GM21390 (cell line): ENCODE measurements around the gene DOCK11.

Source experiments
- ATAC-seq: cut with Tn5 transposase; IDR thresholded peaks from one replicate; pipeline ENCODE4 v1.9.1; 2021; ENCODE audit not compliant: unreplicated experiment

Gene DOCK11

DNA sequence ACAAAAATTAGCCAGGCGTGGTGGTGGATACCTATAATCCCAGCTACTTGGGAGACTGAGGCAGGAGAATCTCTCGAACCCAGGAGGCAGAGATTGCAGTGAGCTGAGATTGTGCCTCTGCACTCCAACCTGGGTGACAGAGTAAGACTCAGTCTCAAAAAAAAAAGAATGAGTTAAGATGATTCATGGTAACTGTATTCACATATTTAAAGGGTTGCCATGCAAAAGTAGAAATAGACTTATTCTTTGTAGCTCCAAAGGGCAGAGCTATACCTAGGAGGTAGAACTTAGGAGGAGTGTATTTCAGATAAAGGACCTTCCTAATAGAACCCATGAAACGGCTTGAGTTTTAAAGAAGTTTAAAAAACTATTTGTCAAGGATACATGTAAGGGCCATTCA is 127.4 kb downstream of the DOCK11 start:
- no peak for ATAC-seq

DNA sequence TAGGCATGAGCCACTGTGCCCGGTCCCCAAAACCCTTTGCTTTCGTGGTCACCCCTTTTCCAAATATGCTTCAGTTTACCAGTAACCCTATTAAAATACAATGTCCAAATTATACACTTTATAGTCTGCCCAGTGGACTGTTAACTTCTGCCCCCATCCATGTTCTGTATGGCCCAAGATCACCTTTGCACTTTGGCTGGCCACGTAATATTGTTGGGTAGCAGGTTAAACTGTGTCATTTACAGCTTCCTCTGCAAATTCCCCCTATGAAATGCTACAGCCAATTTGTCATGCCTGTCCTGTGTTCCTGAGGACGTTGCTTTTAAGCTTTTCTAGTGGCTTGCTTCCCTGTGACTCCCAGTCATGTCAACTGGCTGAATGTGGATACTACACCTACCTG is 130.7 kb downstream of the DOCK11 start:
- no peak for ATAC-seq

DNA sequence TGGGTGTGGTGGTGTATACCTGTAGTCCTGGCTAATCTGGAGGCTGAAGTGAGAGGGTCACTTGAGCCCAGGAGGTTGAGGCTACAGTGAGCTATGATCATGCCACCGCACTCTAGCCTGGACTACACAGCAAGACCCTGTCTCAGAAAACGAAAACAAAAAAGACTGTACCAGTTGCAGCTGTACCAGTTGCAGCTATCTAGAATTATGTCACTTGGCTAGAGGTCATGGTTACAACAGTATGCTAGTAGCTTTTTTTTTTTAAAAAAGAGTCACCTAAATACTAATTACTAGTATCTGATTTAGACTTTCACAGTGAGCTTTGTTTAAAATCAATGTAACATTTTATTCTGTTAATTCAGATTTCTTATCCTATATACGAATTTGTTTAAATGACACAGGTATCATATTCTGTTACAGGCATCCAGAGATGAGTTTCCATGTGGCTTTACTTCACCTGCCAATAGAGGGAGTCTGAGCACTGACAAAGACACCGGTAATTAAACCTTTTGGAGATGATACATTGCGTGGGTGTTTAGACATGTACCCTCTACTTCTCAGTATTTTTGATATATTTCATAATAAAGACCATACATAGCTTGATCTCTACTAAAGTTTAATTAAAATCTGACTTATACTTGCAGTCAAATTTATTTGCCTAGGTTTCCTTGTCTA is 131.6 kb downstream of the DOCK11 start:
- ATAC-seq = no peak

DNA sequence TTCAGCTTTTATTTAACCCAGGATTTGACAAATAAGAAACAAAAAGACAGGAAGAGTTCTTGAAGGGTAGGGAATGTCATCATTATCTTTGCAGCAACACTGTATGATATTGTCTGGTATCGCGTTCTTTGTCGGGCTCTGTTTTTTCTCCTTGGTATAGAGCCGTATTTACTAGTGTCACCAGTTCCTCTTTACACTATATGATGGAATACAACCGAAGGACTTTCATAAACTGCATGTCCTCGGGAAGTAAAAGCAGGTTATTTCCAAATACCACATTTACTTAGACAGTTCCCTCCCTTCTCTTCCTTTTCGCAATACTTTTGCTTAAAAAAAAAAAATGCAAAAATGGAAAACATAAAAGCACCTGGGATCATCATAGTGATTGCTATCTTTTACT is 135.2 kb downstream of the DOCK11 start:
- ATAC-seq = no peak

DNA sequence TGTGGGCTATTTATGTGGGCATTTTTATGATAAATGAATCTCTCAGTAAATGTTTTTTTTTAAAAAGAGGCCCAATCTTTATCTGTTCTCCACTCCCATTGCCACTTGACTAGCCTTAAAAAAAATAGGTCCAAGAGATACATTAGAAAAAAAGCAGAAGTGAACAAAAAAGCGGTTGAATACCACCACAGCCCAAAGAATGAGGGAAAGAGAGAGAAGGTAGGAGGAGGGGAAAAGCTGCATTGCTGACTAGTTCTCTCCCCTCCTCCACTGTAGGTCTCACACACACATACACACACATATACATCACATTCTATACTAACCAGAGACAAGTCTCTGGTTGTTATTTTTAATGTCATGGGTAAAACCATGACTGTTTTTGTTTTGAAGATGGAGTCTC is 136.0 kb downstream of the DOCK11 start:
- no peak for ATAC-seq

DNA sequence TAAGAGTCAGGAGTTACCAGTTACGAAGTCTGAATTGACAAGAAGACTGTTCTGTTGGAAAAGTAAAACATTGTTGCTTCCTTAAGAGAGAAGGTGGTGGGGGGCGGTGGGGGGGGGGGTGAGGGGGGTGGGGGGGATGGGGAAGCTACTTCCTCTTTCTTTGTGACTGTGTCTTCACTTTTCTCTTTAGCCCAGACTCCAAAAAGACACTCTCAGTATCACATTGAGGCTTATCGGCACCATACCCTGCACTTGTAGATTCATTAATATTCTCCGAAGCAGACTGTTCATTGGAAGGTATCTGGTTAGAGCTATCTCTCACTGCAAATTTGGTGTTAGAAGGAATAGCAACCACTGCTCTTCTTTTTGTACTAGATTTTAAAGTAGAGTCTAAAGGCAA is 137.2 kb downstream of the DOCK11 start:
- ATAC-seq = peak; percentile 72

DNA sequence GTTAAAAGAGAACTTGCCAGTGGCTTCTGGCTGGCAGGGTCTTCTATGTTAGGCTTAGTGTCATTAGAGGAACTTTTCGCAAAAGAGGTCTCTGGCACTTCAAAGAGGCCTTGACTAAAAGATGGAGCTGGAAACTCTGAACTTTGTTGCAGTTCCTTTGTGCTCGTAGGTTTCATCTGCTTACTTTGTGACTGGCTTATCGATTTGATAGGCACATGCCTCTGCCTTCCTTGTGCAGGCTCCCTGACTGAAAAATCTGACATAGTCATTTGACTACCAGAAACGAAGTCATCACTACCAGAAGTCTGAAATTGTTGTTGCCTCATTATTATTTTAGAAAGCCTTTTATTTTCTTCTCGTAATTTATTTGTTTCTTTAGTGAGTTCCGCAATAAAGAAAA is 137.9 kb downstream of the DOCK11 start:
- ATAC-seq = no peak

DNA sequence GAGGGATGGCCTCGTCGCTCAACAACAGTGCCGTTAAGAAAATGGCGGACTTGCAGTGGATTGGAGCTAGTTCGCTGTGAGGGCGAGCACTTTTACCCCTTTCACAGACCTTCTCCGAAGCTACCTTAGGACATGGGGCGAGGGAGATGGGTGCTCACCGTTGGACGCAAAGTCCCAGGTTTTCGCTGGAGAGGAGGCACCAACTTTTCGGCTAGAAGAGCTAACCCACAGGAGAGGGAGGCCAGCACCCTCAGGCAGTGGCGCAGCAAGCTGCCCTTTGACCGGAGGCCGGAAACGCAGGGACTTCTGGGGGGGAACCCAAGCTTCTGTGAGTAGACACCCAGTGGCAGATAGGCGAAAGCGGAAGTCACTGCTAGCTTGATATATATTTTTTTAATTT is 138.7 kb downstream of the DOCK11 start:
- no peak for ATAC-seq

DNA sequence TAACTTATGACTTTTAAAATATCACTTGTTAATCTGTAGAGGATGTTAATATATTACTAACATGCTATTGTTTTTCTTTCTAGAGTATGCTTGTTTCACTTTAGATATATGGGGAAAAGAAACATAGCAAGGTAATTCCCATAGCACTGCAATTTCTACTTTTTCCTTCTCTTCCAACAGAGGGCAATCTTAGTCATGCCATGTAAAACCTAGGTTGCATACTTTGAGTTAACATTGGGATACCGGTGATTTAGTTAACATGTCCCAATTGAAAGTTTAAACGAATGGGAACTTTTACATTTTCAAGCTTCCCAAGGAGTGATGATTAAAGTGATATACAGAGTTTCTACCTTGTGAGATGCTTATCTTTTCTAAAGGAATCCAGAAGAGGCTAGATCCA is 142.4 kb downstream of the DOCK11 start:
- ATAC-seq = no peak

DNA sequence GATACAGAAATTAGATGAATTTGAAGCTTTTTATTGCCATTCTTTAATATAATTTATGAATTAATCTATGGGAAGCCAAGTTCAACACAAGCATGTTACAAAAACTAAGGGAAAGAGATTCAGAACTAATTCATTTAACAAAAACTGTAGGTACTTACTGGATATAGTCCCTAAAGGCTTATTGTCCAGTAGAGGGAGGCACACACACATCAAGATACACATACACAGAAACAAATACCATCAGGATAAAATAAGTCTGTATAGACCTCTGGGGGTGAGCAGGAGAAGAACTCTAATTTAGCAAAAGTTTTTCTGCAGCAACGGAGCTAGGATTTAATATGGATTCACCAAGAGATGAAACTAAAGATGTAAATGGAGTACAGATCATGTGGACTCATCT is 148.8 kb downstream of the DOCK11 start:
- ATAC-seq = no peak

DNA sequence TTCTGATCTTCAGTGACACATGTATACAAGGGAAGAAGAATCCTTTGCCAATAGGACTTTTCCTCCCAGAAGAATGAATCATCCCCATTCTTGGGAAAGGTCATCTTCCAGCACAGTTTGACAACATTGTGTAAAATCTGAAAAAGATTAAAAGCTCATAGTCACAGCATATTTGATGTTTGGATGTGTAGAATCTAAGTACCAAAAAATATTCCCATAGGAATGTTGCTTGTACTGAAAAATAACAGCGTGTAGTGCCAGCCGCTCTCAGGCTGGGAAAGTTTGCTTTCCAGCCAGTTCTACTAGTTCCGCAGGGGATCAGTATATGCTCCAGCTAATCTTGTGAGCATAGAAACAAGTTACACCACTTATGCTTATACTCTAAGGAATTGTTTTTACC is 157.1 kb downstream of the DOCK11 start:
- ATAC-seq = no peak

DNA sequence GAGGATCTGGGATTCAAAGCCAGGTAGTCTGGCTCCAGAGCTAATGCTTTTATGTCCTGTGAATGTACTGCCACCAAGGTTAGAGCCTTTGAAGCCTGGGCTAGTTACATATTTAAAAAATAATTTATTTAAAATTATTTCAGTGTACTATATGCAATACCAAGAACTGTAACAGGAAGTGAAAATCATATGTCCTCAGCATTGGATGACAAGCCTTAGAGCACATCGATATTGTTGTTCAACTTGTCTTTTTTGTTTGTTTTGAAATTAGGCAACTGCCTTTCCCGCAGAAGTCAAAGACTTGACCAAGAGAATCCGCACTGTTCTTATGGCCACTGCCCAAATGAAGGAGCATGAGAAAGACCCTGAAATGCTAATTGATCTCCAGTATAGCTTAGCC is 158.7 kb downstream of the DOCK11 start:
- ATAC-seq = no peak

DNA sequence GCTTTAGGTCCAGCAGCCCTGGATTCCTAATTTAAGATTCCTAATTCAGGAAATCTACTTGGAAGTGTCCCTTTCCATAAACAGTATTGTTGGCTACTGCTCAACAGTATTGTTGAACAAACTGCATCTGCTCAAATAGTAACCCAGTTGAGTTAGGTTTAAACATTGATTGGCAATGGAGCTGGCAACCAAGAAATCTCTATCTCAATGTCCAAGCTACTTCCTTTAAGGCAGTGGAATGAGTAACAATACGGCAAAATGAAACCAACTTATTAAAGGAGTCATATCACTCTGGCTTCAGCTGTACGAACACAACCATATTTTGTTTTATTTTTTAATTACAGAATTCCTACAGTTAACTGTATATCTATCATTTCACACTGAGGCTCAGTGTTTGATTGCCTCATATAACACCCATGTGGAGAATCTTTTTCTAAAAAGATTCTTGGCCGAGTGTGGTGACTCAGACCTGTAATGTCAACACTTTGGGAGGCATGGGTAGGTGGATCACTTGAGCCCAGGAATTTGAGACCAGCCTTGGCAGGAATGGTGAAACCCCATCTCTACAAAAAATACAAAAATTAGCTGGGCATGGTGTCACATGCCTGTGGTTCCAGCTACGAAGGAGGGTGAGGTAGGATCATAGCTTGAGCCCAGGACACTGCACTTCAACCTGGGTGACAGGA is 160.1 kb downstream of the DOCK11 start:
- ATAC-seq = no peak

DNA sequence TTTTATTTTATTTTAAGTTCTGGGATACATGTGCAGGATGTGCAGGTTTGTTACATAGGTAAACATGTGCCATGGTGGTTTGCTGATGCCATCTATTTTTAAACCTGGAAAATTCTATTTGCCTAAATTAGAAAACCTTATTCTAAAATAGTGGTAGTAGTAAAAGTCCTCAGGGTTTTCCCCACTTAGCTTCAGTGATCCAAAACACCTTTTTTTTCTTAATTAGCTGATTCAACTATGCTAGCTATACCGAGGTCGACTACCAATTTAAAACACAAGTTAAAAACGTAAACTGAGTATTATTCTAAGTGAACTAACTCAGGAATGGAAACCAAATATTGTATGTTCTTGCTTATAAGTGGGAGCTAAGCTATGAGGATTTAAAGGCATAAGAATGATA is 161.8 kb downstream of the DOCK11 start:
- no peak for ATAC-seq

DNA sequence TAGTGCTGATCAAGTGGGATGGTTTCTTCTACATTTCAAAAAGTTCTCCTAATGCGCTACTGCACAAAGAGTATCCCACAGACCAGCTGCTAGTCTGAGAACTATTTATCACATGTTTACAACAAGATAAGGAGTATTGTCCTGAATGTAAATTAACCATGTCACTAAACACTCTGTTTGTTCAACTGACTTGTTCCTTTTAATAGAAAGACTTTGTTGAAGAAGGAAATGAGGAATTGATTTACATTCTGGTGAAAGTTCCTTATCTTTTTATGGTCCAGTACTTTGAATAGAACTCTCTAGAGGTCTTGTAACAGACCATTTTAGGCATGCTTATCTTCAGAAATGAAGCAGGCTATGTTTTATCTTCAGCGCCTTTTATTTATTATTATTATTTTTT is 164.5 kb downstream of the DOCK11 start:
- ATAC-seq = no peak

DNA sequence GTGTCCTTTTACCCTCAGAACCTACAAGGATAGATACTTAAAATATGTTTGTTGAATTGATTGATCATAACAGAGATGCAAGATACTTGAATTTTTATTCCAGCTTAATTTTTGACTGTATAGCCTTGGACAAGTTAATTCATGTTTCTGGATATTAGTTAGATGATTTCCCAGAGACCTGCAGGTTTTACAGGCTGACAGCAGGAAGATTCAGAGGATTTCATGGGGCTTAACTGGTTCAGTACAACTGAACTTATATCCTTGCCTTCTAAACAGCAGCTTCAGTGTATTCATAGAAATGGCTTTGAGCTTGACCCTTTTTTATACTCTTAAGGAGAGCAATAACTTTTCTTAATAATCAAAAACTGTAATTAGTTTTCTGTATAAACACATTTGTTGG is 169.6 kb downstream of the DOCK11 start:
- ATAC-seq = no peak

DNA sequence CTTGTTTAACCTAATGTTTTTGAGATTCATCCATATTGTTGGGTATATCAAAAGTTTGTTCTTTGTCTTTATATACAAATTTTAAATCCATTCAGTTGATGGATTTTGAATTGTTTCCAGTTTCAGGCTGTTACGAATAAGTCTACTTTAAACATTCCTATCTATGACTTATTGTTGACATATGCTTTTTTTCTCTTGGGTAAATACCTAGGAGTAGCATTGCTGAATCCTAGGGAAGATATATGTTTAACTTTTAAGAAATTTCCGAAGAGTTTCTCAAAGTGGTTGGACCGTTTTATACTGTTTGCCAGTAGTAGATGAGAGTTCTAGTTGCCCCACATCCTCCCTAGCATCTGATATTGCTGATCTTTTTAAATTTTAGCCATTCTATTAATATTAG is 170.9 kb downstream of the DOCK11 start:
- ATAC-seq = no peak

DNA sequence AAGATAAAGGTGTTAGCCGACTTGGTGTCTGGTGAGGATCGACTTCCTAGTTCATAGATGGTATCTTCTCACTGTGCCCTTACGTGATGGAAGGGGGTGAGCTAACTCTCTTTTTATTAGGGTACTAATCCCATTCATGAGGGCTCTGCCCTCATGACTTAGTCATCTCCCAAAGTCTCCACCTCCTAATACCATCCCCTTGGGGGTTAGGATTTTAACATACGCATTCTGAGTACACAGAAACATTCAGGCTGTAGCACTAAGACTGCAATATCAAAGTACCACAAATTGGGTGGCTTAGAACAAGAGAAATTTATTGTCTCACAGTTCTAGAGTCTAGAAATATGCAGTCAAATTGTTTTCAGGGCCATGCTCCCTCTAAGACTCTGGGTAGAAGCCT is 173.8 kb downstream of the DOCK11 start:
- no peak for ATAC-seq

DNA sequence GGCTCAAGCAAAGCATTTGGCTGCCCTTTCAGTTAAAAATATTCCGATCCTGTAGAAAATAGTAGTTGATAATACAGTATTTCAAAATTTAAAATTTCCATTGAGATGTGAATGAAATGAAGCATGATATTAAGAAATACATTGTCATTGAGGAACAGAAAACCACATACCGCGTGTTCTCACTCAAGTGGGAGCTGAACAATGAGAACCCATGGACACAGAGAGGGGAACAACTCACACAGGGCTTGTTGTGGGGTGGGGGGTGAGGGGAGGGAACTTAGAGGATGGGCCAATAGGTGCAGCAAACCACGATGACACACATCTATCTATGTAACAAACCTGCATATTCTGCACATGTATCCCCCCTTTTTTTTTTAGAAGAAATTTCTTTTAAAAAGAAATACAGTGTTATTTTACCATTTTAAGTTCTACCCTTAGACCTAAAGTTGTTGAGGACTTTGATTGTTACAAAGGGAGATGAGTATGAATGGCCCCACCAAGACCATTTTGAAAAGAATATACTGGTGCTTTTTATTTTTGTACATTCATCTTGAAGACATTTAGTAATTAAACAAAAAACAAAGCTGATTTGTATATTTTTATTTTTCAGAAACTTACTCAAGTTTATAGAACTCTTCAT is 179.8 kb downstream of the DOCK11 start:
- no peak for ATAC-seq

DNA sequence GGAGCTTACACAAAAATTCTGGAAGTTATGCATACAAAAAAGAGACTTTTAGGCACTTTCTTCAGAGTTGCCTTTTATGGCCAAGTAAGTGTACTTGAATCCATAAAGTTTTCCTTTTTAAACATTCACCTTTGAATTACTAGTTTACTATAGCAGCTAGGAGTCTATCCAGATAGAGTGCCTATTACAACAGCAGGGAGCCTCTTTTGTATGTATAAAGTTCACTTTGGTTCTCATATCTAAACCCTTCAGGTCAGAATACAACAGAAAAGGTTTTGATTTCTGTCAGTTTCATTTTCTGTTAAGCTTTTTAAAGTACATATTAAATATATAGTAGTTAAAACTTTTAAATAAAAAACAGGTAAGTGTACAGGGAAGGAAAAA is 180.3 kb downstream of the DOCK11 start:
- no peak for ATAC-seq

DNA sequence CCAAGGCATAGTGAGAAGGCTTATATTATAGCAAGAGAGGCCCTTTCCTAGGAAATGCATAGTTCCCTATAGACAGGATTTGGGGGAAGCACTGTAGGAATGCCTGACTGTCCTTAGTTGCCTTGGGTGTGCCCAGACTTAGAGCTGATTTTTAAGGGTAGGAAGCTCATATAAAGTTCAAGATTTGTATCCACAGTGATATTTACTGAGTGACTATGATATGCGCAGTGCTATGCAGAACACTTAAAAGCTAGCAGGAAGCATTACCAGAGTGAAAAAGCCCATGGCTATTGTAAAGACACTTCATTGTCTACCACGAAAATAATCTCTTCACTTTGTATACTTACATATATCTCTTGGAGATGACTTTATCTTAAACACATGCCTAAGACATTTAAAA is 181.7 kb downstream of the DOCK11 start:
- no peak for ATAC-seq

DNA sequence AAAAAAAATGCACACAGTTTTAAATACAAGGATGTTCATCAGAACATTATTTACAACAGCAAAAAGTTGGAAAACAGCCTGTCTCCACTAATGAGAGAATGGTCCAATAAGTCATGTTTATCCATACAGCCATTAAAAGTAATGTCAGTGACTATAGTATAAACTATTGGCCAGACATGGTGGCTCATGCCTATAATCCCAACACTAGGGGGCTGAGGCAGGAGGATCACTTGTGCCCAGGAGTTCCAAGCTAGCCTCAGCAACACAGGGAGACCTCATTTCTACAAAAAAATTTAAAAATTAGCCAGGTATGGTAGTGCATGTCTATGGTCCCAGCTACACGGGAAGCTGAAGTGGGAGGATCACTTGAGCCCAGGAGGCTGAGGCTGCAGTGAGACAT is 183.7 kb downstream of the DOCK11 start:
- ATAC-seq = no peak
